HepG2 (cell line): Measurements from ENCODE around the gene CBFA2T2.
A peak's percentile ranks its signal among the peaks of the same experiment; 100 is the strongest.

Experiments used
- GABPA ChIP-seq, 2 experiments: IDR thresholded peaks; 2 replicates each; pipeline ENCODE4 v1.6.1; 2011 to 2016; ENCODE audit warnings: low read depth in 2 of 2, low read length in 1 of 2, missing biosample characterization in 1 of 2, missing genetic modification characterization in 1 of 2
- KLF11 ChIP-seq: IDR thresholded peaks from 2 replicates; pipeline ENCODE4 v1.6.1; 2016; ENCODE audit warnings: missing compliant biosample characterization
- NBN ChIP-seq: fragments of 450-650 bp; conservative IDR thresholded peaks from 2 replicates; pipeline ENCODE4 v1.6.1; 2017
- SMAD1 ChIP-seq: sonication (generic); formaldehyde crosslinking; IDR thresholded peaks from 2 replicates; pipeline ENCODE4 v1.4.0; 2020; ENCODE audit warnings: missing genetic modification reagents, low read depth, mild to moderate bottlenecking, borderline replicate concordance
- ZNF619 ChIP-seq: sonication (generic); formaldehyde crosslinking; IDR thresholded peaks from 2 replicates; pipeline ENCODE4 v1.4.0; 2020; ENCODE audit warnings: mild to moderate bottlenecking, missing genetic modification reagents
- ZSCAN29 ChIP-seq: sonication (generic); formaldehyde crosslinking; conservative IDR thresholded peaks from 2 replicates; pipeline ENCODE4 v1.4.0; 2020; ENCODE audit warnings: mild to moderate bottlenecking, missing genetic modification reagents
- TF ChIP-seq, protein P1 (sequence below): fragments of 450-650 bp; IDR thresholded peaks from 2 replicates; pipeline ENCODE4 v1.6.1; 2017; ENCODE audit warnings: mild to moderate bottlenecking
- TF ChIP-seq, protein P2 (sequence below): IDR thresholded peaks from 2 replicates; pipeline ENCODE4 v1.6.1; 2012; ENCODE audit warnings: inconsistent platforms

DNA sequence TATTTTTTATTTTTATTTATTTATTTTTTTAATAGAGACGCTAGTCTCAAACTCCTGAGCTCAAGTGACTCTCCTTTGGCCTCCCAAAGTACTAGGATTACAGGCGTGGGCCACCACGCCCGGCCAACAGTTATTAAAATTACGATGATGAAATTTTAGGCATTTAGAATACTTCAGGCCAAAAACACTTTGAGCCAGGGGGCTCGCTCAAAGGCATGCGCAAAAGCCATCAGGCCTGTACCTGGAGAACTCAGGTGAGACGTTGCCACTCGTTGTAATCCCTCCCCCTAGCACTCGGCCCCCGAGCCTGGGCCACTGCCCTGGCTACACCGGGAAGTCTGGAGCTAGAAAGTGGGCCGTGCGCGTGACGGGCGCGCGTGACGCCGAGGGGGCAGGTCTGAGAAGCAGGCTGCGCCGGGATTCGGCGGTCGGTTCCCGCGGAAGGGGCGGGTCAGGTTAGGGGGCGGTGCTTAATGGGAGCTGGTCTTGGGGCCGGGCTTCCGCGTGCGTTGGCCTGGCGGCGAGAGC is 337 bp upstream of the CBFA2T2 start:
- TF ChIP-seq, protein P1, sequence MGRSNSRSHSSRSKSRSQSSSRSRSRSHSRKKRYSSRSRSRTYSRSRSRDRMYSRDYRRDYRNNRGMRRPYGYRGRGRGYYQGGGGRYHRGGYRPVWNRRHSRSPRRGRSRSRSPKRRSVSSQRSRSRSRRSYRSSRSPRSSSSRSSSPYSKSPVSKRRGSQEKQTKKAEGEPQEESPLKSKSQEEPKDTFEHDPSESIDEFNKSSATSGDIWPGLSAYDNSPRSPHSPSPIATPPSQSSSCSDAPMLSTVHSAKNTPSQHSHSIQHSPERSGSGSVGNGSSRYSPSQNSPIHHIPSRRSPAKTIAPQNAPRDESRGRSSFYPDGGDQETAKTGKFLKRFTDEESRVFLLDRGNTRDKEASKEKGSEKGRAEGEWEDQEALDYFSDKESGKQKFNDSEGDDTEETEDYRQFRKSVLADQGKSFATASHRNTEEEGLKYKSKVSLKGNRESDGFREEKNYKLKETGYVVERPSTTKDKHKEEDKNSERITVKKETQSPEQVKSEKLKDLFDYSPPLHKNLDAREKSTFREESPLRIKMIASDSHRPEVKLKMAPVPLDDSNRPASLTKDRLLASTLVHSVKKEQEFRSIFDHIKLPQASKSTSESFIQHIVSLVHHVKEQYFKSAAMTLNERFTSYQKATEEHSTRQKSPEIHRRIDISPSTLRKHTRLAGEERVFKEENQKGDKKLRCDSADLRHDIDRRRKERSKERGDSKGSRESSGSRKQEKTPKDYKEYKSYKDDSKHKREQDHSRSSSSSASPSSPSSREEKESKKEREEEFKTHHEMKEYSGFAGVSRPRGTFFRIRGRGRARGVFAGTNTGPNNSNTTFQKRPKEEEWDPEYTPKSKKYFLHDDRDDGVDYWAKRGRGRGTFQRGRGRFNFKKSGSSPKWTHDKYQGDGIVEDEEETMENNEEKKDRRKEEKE = no peak
- TF ChIP-seq ZNF619 (peak; percentile 65; the same call in 1 of the 2 replicates), NBN (no peak), ZSCAN29 (CRISPR knock-in tag) (no peak; the same call in 1 of the 2 replicates), KLF11 (CRISPR knock-in tag) (peak; percentile 93), GABPA (IDR thresholded peaks at IDR 0.05; ENCODE audit: low read depth, low read length) (peak; percentile 33; the same call in 1 of the 2 replicates), GABPA (CRISPR knock-in tag; IDR thresholded peaks at IDR 0.05; ENCODE audit: low read depth) (peak; percentile 78), SMAD1 (no peak; the same call in 1 of the 2 replicates)
- TF ChIP-seq, protein P2, sequence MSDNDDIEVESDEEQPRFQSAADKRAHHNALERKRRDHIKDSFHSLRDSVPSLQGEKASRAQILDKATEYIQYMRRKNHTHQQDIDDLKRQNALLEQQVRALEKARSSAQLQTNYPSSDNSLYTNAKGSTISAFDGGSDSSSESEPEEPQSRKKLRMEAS = peak; percentile 93
